HuH-7 (cell line): ENCODE results near the gene ATP2A1.
"Not testable (repeated sequence)": the region's sequence is repeated elsewhere in the genome, so short reads cannot be mapped to it uniquely, and the experiment has no call there.

Source experiments
- DNase-seq: peaks from one replicate; pipeline ENCODE4 v3.0.0; 2011; ENCODE audit warnings: low spot score

ATP2A1 gene

GRCh38 chr16:28910086-28911031 lies 32.1 kb downstream of the ATP2A1 start:
- no peak for DNase-seq

GRCh38 chr16:28912558-28912957 lies 34.3 kb downstream of the ATP2A1 start:
- no peak for DNase-seq

- no peak for DNase-seq
Observed at GRCh38 chr16:28913946-28914724, 35.8 kb downstream of the ATP2A1 start.

- DNase-seq = no peak
Observed at GRCh38 chr16:28915181-28915580, 36.9 kb downstream of the ATP2A1 start.

- DNase-seq = no peak
Observed at GRCh38 chr16:28917095-28917494, 38.8 kb downstream of the ATP2A1 start.

GRCh38 chr16:28918698-28919097 lies 40.4 kb downstream of the ATP2A1 start:
- no peak for DNase-seq

GRCh38 chr16:28923231-28923587 lies 44.9 kb downstream of the ATP2A1 start:
- DNase-seq = no peak

GRCh38 chr16:28923652-28924398 lies 45.5 kb downstream of the ATP2A1 start:
- no peak for DNase-seq

GRCh38 chr16:28924399-28924761 lies 46.1 kb downstream of the ATP2A1 start:
- DNase-seq = no peak

- peak; percentile 99 for DNase-seq
Observed at GRCh38 chr16:28924762-28925385, 46.6 kb downstream of the ATP2A1 start, which contains the start of gene RABEP2. Gene RABEP2 (minus strand): TSS chr16:28925238. CDS start chr16:28925163, 75 bp downstream.

GRCh38 chr16:28925386-28926228 lies 47.3 kb downstream of the ATP2A1 start:
- DNase-seq = no peak

GRCh38 chr16:28926284-28926683 lies 48.0 kb downstream of the ATP2A1 start:
- not testable (repeated sequence) for DNase-seq

GRCh38 chr16:28927815-28928214 lies 49.5 kb downstream of the ATP2A1 start:
- DNase-seq = no peak

- DNase-seq = no peak
Observed at GRCh38 chr16:28930203-28930602, 51.9 kb downstream of the ATP2A1 start.

- no peak for DNase-seq
Observed at GRCh38 chr16:28930652-28931051, 52.4 kb downstream of the ATP2A1 start.

- no peak for DNase-seq
Observed at GRCh38 chr16:28931801-28932225, 53.5 kb downstream of the ATP2A1 start, which contains the start of gene CD19. Gene CD19 (plus strand): TSS chr16:28931971. CDS start chr16:28932001, 30 bp downstream.

- DNase-seq = no peak
Observed at GRCh38 chr16:28932339-28933141, 54.3 kb downstream of the ATP2A1 start.

GRCh38 chr16:28933171-28933570 lies 54.9 kb downstream of the ATP2A1 start:
- no peak for DNase-seq

- no peak for DNase-seq
Observed at GRCh38 chr16:28935346-28935745, 57.1 kb downstream of the ATP2A1 start.
